ENCODE measurements around the gene SPIRE1. TPM values are rescaled to one million over a fixed set of nuclear protein-coding genes. Genes with fewer than 3 reads are reported as not detected.

Gene SPIRE1
- total RNA-seq, 2 experiments from 2014 or later = 0.19 to 2.4 TPM

DNA sequence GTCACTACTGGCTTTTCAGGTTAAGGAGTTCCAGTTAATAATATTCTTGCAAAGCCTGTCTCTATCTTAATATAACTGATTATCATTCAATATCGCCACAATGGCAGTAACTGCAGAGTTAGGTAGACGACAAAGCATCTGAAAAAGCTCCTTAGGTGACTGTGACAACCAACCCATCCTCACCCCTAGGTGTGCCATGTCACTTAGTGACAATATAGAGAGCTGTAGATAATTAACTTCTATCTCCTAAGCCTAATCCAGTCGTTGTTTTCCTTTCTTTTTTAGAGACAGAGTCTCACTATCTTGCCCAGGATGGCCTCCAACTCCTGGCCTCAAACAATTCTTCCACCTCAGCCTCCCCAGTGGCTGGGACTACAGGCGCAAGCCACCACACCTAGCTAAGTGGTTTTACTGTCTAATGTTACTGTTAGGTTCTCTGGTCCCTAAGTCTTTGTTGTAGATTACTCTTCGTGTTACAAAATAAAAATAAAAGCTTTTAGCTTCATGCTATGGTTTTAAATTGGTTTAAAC, 65.2 kb downstream of the SPIRE1 start:
- Histone ChIP-seq H3K9me2 (ENCODE audit: insufficient read depth, low read length) (no peaks in the 10 kb centered on the region), H3K4me2 (ENCODE audit: low read length) (no peak overlapping the region), H3K79me2 (ENCODE audit: insufficient read depth, low read depth, low read length) (no peaks in the 10 kb centered on the region), H3K4me3 (ENCODE audit: low read depth, low read length, poor library complexity, severe bottlenecking) (no peak overlapping the region), H3K4me1 (ENCODE audit: insufficient read depth, low read length, poor library complexity, severe bottlenecking) (no peaks in the 10 kb centered on the region), H3K9me3 (ENCODE audit: low read length) (no peaks in the 10 kb centered on the region), H4K20me1 (ENCODE audit: insufficient read depth, low read length) (no peaks in the 10 kb centered on the region), H3K27ac (ENCODE audit: low read depth, low read length, poor library complexity, severe bottlenecking) (no peak overlapping the region), H2AFZ (ENCODE audit: low read length) (no peak overlapping the region), H3K36me3 (ENCODE audit: insufficient read depth, low read length) (no peaks in the 10 kb centered on the region)
- no peak for DNase-seq (ENCODE audit: low spot score)
- ChIA-PET CTCF (ENCODE audit: unreplicated experiment) (no interaction called here), POLR2A (interaction anchor here (0.6 to 1.0 kb wide), 3 partner anchors 26 to 1221 kb away, joined by 3 read pairs; no protein-coding TSS in a partner anchor)
- intact Hi-C loops (cut with micrococcal nuclease; ENCODE audit: unreplicated experiment) = no loop called here
- TF ChIP-seq EZH2phosphoT487 (IDR thresholded peaks at IDR 0.05; ENCODE audit: borderline replicate concordance, low read depth, low read length) = no peak
- TF ChIP-seq, protein P1, sequence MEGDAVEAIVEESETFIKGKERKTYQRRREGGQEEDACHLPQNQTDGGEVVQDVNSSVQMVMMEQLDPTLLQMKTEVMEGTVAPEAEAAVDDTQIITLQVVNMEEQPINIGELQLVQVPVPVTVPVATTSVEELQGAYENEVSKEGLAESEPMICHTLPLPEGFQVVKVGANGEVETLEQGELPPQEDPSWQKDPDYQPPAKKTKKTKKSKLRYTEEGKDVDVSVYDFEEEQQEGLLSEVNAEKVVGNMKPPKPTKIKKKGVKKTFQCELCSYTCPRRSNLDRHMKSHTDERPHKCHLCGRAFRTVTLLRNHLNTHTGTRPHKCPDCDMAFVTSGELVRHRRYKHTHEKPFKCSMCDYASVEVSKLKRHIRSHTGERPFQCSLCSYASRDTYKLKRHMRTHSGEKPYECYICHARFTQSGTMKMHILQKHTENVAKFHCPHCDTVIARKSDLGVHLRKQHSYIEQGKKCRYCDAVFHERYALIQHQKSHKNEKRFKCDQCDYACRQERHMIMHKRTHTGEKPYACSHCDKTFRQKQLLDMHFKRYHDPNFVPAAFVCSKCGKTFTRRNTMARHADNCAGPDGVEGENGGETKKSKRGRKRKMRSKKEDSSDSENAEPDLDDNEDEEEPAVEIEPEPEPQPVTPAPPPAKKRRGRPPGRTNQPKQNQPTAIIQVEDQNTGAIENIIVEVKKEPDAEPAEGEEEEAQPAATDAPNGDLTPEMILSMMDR (conservative IDR thresholded peaks at IDR 0.05; ENCODE audit: low read length) = no peak
- no TSS peak for BruUV-seq (replicated peaks)

DNA sequence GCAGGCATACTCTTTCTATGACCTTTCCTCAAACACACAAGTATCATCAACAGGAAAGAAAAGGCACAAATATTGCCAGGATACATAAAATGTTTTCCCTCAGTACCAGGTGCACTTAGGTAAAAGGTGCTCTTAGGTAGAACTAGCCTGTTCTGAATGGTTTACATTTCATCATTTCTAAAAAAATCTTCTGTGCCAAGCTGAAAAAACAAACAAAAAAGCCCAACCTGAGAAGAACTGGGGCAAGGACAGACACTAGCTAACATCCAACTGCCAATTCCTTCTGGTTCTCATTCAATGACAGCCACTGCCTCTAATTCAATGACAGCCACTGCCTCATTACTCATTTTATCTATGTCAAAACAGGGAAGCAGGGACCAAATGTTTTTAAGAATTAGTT, 68.5 kb downstream of the SPIRE1 start:
- TF ChIP-seq, protein P1 (conservative IDR thresholded peaks at IDR 0.05; ENCODE audit: low read length) = no peak
- TF ChIP-seq EZH2phosphoT487 (IDR thresholded peaks at IDR 0.05; ENCODE audit: borderline replicate concordance, low read depth, low read length) = no peak
- Histone ChIP-seq H3K36me3 (ENCODE audit: insufficient read depth, low read length) (no peaks in the 10 kb centered on the region), H3K27ac (ENCODE audit: low read depth, low read length, poor library complexity, severe bottlenecking) (no peak overlapping the region), H3K79me2 (ENCODE audit: insufficient read depth, low read depth, low read length) (no peaks in the 10 kb centered on the region), H3K9me2 (ENCODE audit: insufficient read depth, low read length) (no peaks in the 10 kb centered on the region), H2AFZ (ENCODE audit: low read length) (no peak overlapping the region), H3K4me1 (ENCODE audit: insufficient read depth, low read length, poor library complexity, severe bottlenecking) (no peaks in the 10 kb centered on the region), H3K4me3 (ENCODE audit: low read depth, low read length, poor library complexity, severe bottlenecking) (no peak overlapping the region), H4K20me1 (ENCODE audit: insufficient read depth, low read length) (no peaks in the 10 kb centered on the region), H3K4me2 (ENCODE audit: low read length) (no peak overlapping the region), H3K9me3 (ENCODE audit: low read length) (no peaks in the 10 kb centered on the region)
- no peak for DNase-seq (ENCODE audit: low spot score)
- ChIA-PET CTCF (ENCODE audit: unreplicated experiment) (no interaction called here), POLR2A (interaction anchor here (0.6 kb wide), 1 partner anchor 1502 kb away, joined by 4 read pairs; no protein-coding TSS in a partner anchor)
- intact Hi-C loops (cut with micrococcal nuclease; ENCODE audit: unreplicated experiment) = no loop called here
- BruUV-seq (replicated peaks) = no TSS peak

DNA sequence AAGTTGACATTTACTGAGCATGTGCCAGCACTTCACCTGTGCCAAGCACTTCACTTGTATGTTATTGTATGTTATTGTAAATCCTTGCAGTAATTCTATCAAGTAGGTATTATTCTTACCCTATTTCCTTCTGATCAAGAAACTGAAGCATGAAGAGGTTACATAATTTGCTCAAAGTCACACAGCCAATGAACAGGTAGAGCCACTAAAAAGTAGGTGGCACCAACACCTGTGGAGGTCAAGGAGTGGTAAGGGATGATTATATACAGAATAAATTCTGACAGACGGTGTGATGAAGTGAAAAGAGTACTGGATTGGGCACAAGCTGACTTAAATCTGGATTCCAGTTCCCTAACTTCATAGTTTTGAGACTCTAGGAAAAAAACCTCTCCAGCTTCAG, 71.0 kb downstream of the SPIRE1 start:
- no peaks in the 10 kb centered on the region for H3K36me3 ChIP-seq (ENCODE audit: insufficient read depth, low read length)
- ChIA-PET POLR2A (no interaction called here), CTCF (ENCODE audit: unreplicated experiment) (no interaction called here)
- H3K4me3 ChIP-seq (ENCODE audit: low read depth, low read length, poor library complexity, severe bottlenecking) = no peak overlapping the region
- no peaks in the 10 kb centered on the region for H3K4me1 ChIP-seq (ENCODE audit: insufficient read depth, low read length, poor library complexity, severe bottlenecking)
- no peaks in the 10 kb centered on the region for H3K9me2 ChIP-seq (ENCODE audit: insufficient read depth, low read length)
- H3K27ac ChIP-seq (ENCODE audit: low read depth, low read length, poor library complexity, severe bottlenecking) = no peak overlapping the region
- H3K4me2 ChIP-seq (ENCODE audit: low read length) = no peak overlapping the region
- no peak overlapping the region for H2AFZ ChIP-seq (ENCODE audit: low read length)
- BruUV-seq (replicated peaks) = no TSS peak
- H3K79me2 ChIP-seq (ENCODE audit: insufficient read depth, low read depth, low read length) = no peaks in the 10 kb centered on the region
- no peaks in the 10 kb centered on the region for H3K9me3 ChIP-seq (ENCODE audit: low read length)
- H4K20me1 ChIP-seq (ENCODE audit: insufficient read depth, low read length) = no peaks in the 10 kb centered on the region
- no peak for TF ChIP-seq EZH2phosphoT487 (IDR thresholded peaks at IDR 0.05; ENCODE audit: borderline replicate concordance, low read depth, low read length)
- TF ChIP-seq, protein P1 (conservative IDR thresholded peaks at IDR 0.05; ENCODE audit: low read length) = no peak
- no peak for DNase-seq (ENCODE audit: low spot score)
- intact Hi-C loops (cut with micrococcal nuclease; ENCODE audit: unreplicated experiment) = no loop called here
